Lung (tissue), 12 donors: ENCODE results near the gene UBE2Q1. TPM values are rescaled to one million over a fixed set of nuclear protein-coding genes. Genes with fewer than 3 reads are reported as not detected.

ENCODE experiments used
- ATAC-seq: fragments of 200-7000 bp; cut with Tn5 transposase; one replicate; pipeline ENCODE4 v1.9.1; 2020; ENCODE audit warnings: moderate number of reproducible peaks; ENCODE audit not compliant: insufficient read depth, low FRiP score
- DNase-seq, 3 donors: peaks; one replicate each; pipeline ENCODE4 v3.0.0-alpha.2; 2013 to 2017
- H3K27ac ChIP-seq, 2 donors: one replicate each; pipeline ENCODE4 v1.5.1; 2013; ENCODE audit warnings: mild to moderate bottlenecking in 2 of 2, moderate library complexity in 2 of 2, control low read depth in 1 of 2, inconsistent platforms in 1 of 2, low read depth in 1 of 2, low read length in 1 of 2
- H3K27me3 ChIP-seq, 3 donors: one replicate each; pipeline ENCODE4 v1.5.1; 2013; ENCODE audit warnings: low read length in 2 of 3; ENCODE audit not compliant: control insufficient read depth in 3 of 3, insufficient read depth in 3 of 3
- H3K36me3 ChIP-seq, 4 donors: one replicate each; pipeline ENCODE4 v1.5.1; 2013; ENCODE audit warnings: low read length in 4 of 4, mild to moderate bottlenecking in 1 of 4, moderate library complexity in 1 of 4; ENCODE audit not compliant: control insufficient read depth in 4 of 4, insufficient read depth in 4 of 4
- H3K4me1 ChIP-seq, 5 donors: one replicate each; pipeline ENCODE4 v1.5.1; 2013; ENCODE audit warnings: low read length in 5 of 5, mild to moderate bottlenecking in 2 of 5, moderate library complexity in 1 of 5; ENCODE audit not compliant: control insufficient read depth in 5 of 5, insufficient read depth in 5 of 5
- H3K4me3 ChIP-seq: one replicate; pipeline ENCODE4 v1.5.1; 2013; ENCODE audit warnings: mild to moderate bottlenecking, control low read depth, moderate library complexity
- H3K9ac ChIP-seq, 2 donors: one replicate each; pipeline ENCODE4 v1.5.1; 2013; ENCODE audit warnings: low read length in 2 of 2, control low read depth in 1 of 2; ENCODE audit not compliant: insufficient read depth in 1 of 2
- H3K9me3 ChIP-seq, 4 donors: one replicate each; pipeline ENCODE4 v1.5.1; 2013; ENCODE audit warnings: low read length in 3 of 4, mild to moderate bottlenecking in 1 of 4, moderate library complexity in 1 of 4; ENCODE audit not compliant: control insufficient read depth in 4 of 4, insufficient read depth in 3 of 4
- CTCF ChIP-seq: IDR thresholded peaks from 2 replicates; pipeline ENCODE4 v1.5.1; 2012; ENCODE audit warnings: mild to moderate bottlenecking; ENCODE audit errors: control extremely low read depth, extremely low read depth
- whole genome bisulfite sequencing, 2 donors: extraction: QIAGEN DNeasy Blood & Tissue Kit; methylation state at CpG; one replicate each; pipeline ENCODE4 v1.1.7; 2013; 5-methylcytosine and 5-hydroxymethylcytosine counted together
- polyA plus RNA-seq, 2 donors: library from polyadenylated mRNA; stranded (reverse); fragments of 200-250 nt; gene quantifications; one replicate each; pipeline ENCODE4 v1.2.1, GENCODE V29; 2013
- total RNA-seq, 2 donors: library from RNA; depleted of rRNA in 1 of 2; stranded (reverse); fragments of >200 nt in 1 of 2; gene quantifications; one replicate each; pipeline ENCODE4 v1.2.1, GENCODE V29; 2014 to 2021
- donor health status: control.
- donor health status: control.
- donor health status: Bipolar disorder and iron deficiency.
- donor health status: healthy.
- donor health status: DM: yes; HTN: yes; CAD: no.

UBE2Q1 gene
- total and polyA plus RNA-seq, 4 donors: 34.3 to 87.3 (median 43.3) TPM

- no peak overlapping the region for H3K27ac ChIP-seq
- H3K4me1 ChIP-seq: peaks cover 4 to 14% (median 11%) of the 10 kb centered on the region in 5 donors
- no peaks in the 10 kb centered on the region for H3K27me3 ChIP-seq
- H3K36me3 ChIP-seq: peaks cover 42 to 66% (median 56%) of the 10 kb centered on the region in 4 donors
- H3K9ac ChIP-seq: no peak overlapping the region
- no peak for TF ChIP-seq CTCF
- WGBS, 2 donors: 94% methylated on average over 6 of the region's 6 CpGs
- H3K4me3 ChIP-seq: no peak overlapping the region
- no peak for DNase-seq
- no peaks in the 10 kb centered on the region for H3K9me3 ChIP-seq
- no peak for ATAC-seq
Observed at GRCh38 chr1:154552036-154552435, 6.4 kb downstream of the UBE2Q1 start.

GRCh38 chr1:154551474-154551873 is 7.0 kb downstream of the UBE2Q1 start:
- WGBS, 2 donors: 95 to 96% methylated on average over 4 of the region's 4 CpGs
- Histone ChIP-seq H3K4me1 (peaks cover 0 to 10% (median 5%) of the 10 kb centered on the region in 5 donors), H3K9me3 (no peaks in the 10 kb centered on the region), H3K27ac (no peak overlapping the region), H3K36me3 (peaks cover 42 to 66% (median 56%) of the 10 kb centered on the region in 4 donors), H3K27me3 (no peaks in the 10 kb centered on the region), H3K4me3 (no peak overlapping the region), H3K9ac (no peak overlapping the region)
- DNase-seq: no peak
- no peak for ATAC-seq
- TF ChIP-seq CTCF: no peak

- DNase-seq (no peak), ATAC-seq (no peak)
- Histone ChIP-seq H3K4me1 (peaks cover 0 to 2% (median 0%) of the 10 kb centered on the region in 5 donors), H3K9ac (no peak overlapping the region), H3K4me3 (no peak overlapping the region), H3K9me3 (no peaks in the 10 kb centered on the region), H3K36me3 (peaks cover 41 to 60% (median 55%) of the 10 kb centered on the region in 4 donors), H3K27ac (no peak overlapping the region), H3K27me3 (no peaks in the 10 kb centered on the region)
- TF ChIP-seq CTCF: no peak
- 74 to 83% methylated on average over 6 of the region's 6 CpGs for WGBS, 2 donors
Observed at GRCh38 chr1:154550657-154551056, 7.8 kb downstream of the UBE2Q1 start.

GRCh38 chr1:154550070-154550469 is 8.4 kb downstream of the UBE2Q1 start:
- DNase-seq: no peak
- H3K36me3 ChIP-seq: peaks cover 36 to 55% (median 50%) of the 10 kb centered on the region in 4 donors
- H3K4me3 ChIP-seq: no peak overlapping the region
- no peaks in the 10 kb centered on the region for H3K9me3 ChIP-seq
- no peak for TF ChIP-seq CTCF
- no peak overlapping the region for H3K27ac ChIP-seq
- H3K4me1 ChIP-seq: no peaks in the 10 kb centered on the region
- H3K27me3 ChIP-seq: no peaks in the 10 kb centered on the region
- 59 to 73% methylated on average over 5 of the region's 5 CpGs for WGBS, 2 donors
- no peak overlapping the region for H3K9ac ChIP-seq
- no peak for ATAC-seq
